ENCODE results near the gene PRDM16. TPM values are rescaled to one million over a fixed set of nuclear protein-coding genes. Genes with fewer than 3 reads are reported as not detected.

Gene PRDM16
- total RNA-seq, 2 experiments from 2014 or later = not detected

- Histone ChIP-seq H3K9me3 (ENCODE audit: low read length) (no peaks in the 10 kb centered on the region), H3K79me2 (ENCODE audit: insufficient read depth, low read depth, low read length) (no peaks in the 10 kb centered on the region), H3K4me1 (ENCODE audit: insufficient read depth, low read length, poor library complexity, severe bottlenecking) (no peaks in the 10 kb centered on the region), H3K36me3 (ENCODE audit: insufficient read depth, low read length) (no peaks in the 10 kb centered on the region), H3K9me2 (ENCODE audit: insufficient read depth, low read length) (no peaks in the 10 kb centered on the region), H4K20me1 (ENCODE audit: insufficient read depth, low read length) (no peaks in the 10 kb centered on the region; the same call in 1 of the 2 replicates), H3K4me2 (ENCODE audit: low read length) (no peak overlapping the region), H2AFZ (ENCODE audit: low read length) (no peak overlapping the region), H3K4me3 (ENCODE audit: low read depth, low read length, poor library complexity, severe bottlenecking) (no peak overlapping the region), H3K27ac (ENCODE audit: low read depth, low read length, poor library complexity, severe bottlenecking) (no peak overlapping the region)
- BruUV-seq (replicated peaks) = no TSS peak
- ChIA-PET CTCF (ENCODE audit: unreplicated experiment) (no interaction called here), POLR2A (no interaction called here)
- intact Hi-C loops (cut with micrococcal nuclease; ENCODE audit: unreplicated experiment) = no loop called here
- no peak for DNase-seq (ENCODE audit: low spot score)
- TF ChIP-seq, protein P1, sequence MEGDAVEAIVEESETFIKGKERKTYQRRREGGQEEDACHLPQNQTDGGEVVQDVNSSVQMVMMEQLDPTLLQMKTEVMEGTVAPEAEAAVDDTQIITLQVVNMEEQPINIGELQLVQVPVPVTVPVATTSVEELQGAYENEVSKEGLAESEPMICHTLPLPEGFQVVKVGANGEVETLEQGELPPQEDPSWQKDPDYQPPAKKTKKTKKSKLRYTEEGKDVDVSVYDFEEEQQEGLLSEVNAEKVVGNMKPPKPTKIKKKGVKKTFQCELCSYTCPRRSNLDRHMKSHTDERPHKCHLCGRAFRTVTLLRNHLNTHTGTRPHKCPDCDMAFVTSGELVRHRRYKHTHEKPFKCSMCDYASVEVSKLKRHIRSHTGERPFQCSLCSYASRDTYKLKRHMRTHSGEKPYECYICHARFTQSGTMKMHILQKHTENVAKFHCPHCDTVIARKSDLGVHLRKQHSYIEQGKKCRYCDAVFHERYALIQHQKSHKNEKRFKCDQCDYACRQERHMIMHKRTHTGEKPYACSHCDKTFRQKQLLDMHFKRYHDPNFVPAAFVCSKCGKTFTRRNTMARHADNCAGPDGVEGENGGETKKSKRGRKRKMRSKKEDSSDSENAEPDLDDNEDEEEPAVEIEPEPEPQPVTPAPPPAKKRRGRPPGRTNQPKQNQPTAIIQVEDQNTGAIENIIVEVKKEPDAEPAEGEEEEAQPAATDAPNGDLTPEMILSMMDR (conservative IDR thresholded peaks at IDR 0.05; ENCODE audit: low read length) = no peak
- no peak for TF ChIP-seq EZH2phosphoT487 (IDR thresholded peaks at IDR 0.05; ENCODE audit: borderline replicate concordance, low read depth, low read length)
Observed at GRCh38 chr1:3450202-3450863, 381.3 kb downstream of the PRDM16 start.

- Histone ChIP-seq H3K4me3 (ENCODE audit: low read depth, low read length, poor library complexity, severe bottlenecking) (no peak overlapping the region), H4K20me1 (ENCODE audit: insufficient read depth, low read length) (no peaks in the 10 kb centered on the region; the same call in 1 of the 2 replicates), H2AFZ (ENCODE audit: low read length) (no peak overlapping the region), H3K4me2 (ENCODE audit: low read length) (no peak overlapping the region), H3K9me2 (ENCODE audit: insufficient read depth, low read length) (no peaks in the 10 kb centered on the region), H3K36me3 (ENCODE audit: insufficient read depth, low read length) (no peaks in the 10 kb centered on the region), H3K27ac (ENCODE audit: low read depth, low read length, poor library complexity, severe bottlenecking) (no peak overlapping the region), H3K79me2 (ENCODE audit: insufficient read depth, low read depth, low read length) (no peaks in the 10 kb centered on the region), H3K9me3 (ENCODE audit: low read length) (no peaks in the 10 kb centered on the region), H3K4me1 (ENCODE audit: insufficient read depth, low read length, poor library complexity, severe bottlenecking) (no peaks in the 10 kb centered on the region)
- DNase-seq (ENCODE audit: low spot score) = no peak
- POLR2A ChIA-PET = no interaction called here
- intact Hi-C loops (cut with micrococcal nuclease; ENCODE audit: unreplicated experiment) = no loop called here
- CTCF ChIA-PET (ENCODE audit: unreplicated experiment) = no interaction called here
- no TSS peak for BruUV-seq (replicated peaks)
- TF ChIP-seq, protein P1 (conservative IDR thresholded peaks at IDR 0.05; ENCODE audit: low read length) = no peak
- no peak for TF ChIP-seq EZH2phosphoT487 (IDR thresholded peaks at IDR 0.05; ENCODE audit: borderline replicate concordance, low read depth, low read length)
Observed at GRCh38 chr1:3450983-3451382, 382.0 kb downstream of the PRDM16 start.
